Liver (tissue), 3 donors: ENCODE measurements around the gene GPR22.

Experiments
- CTCF ChIP-seq: fragments of 150-350 bp; IDR thresholded peaks from 2 replicates; pipeline ENCODE4 v1.5.1; 2017; ENCODE audit warnings: improper control_type of control experiment, low read depth, low read length; ENCODE audit not compliant: missing input control
- EGR1 ChIP-seq, 2 donors: IDR thresholded peaks; 2 replicates each; pipeline ENCODE4 v1.6.1; 2016 to 2018; ENCODE audit warnings: antibody characterized with exemption in 2 of 2, low read depth in 2 of 2
- FOXA1 ChIP-seq: IDR thresholded peaks from 2 replicates; pipeline ENCODE4 v1.6.1; 2016; ENCODE audit warnings: antibody characterized with exemption
- GABPA ChIP-seq, 2 donors: IDR thresholded peaks in 1 of 2; conservative IDR thresholded peaks in 1 of 2; 2 replicates each; pipeline ENCODE4 v1.6.1; 2016; ENCODE audit warnings: antibody characterized with exemption in 2 of 2, mild to moderate bottlenecking in 1 of 2, moderate library complexity in 1 of 2
- JUND ChIP-seq, 2 donors: IDR thresholded peaks; 2 replicates each; pipeline ENCODE4 v1.6.1; 2016; ENCODE audit warnings: antibody characterized with exemption in 2 of 2
- RAD21 ChIP-seq, 2 donors: IDR thresholded peaks; 2 replicates each; pipeline ENCODE4 v1.6.1; 2016; ENCODE audit warnings: antibody characterized with exemption in 2 of 2, mild to moderate bottlenecking in 2 of 2
- SP1 ChIP-seq: IDR thresholded peaks from 2 replicates; pipeline ENCODE4 v1.6.1; 2018; ENCODE audit warnings: antibody characterized with exemption, mild to moderate bottlenecking
- TF ChIP-seq, protein P1 (sequence below): IDR thresholded peaks from 2 replicates; pipeline ENCODE4 v1.6.1; 2016; ENCODE audit warnings: antibody characterized with exemption
- donor health status: healthy.
- donor health status: healthy.

DNA sequence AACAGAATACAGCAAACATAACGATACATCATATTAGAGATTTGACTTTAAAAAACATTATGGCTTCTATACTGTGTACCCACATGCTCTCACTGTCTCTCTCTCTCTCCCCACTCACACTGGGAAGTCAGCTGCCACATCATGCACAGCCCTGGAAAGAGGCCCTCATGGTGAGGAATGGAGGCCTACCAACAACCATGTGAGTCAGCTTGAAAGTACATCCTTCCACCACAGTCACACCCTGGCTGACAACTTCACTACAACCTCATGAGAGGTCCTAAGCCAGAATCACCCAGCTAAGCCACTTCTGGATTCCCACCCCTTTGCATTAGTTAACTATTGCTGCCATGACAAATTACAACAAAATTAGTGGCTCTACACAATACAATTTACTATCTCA is 23.3 kb upstream of the GPR22 start:
- TF ChIP-seq FOXA1: no peak
- TF ChIP-seq JUND (IDR thresholded peaks at IDR 0.05): no peak
- no peak for TF ChIP-seq CTCF
- TF ChIP-seq EGR1 (IDR thresholded peaks at IDR 0.05; ENCODE audit: low read depth in 2 of 2): no peak
- TF ChIP-seq, protein P1, sequence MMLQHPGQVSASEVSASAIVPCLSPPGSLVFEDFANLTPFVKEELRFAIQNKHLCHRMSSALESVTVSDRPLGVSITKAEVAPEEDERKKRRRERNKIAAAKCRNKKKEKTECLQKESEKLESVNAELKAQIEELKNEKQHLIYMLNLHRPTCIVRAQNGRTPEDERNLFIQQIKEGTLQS: no peak
- no peak for TF ChIP-seq SP1
- no peak for TF ChIP-seq RAD21 (IDR thresholded peaks at IDR 0.05)
- TF ChIP-seq GABPA (IDR thresholded peaks at IDR 0.05 in 1 of 2, conservative IDR thresholded peaks at IDR 0.05 in 1 of 2): no peak
